ENCODE results near the gene TRIM14.

- no peak for TF ChIP-seq CTCF (IDR thresholded peaks at IDR 0.05)
- TF ChIP-seq POLR2A (IDR thresholded peaks at IDR 0.05): no peak
These were observed 34.6 kb downstream of the TRIM14 start for GRCh38 chr9:98084396-98084795.
